ENCODE results near the gene PIP4K2C. TPM values are rescaled to one million over a fixed set of nuclear protein-coding genes. Genes with fewer than 3 reads are reported as not detected.

The PIP4K2C gene
- total RNA-seq, 1 experiment from 2014 or later: 37.1 TPM

GRCh38 chr12:57576613-57577160 is 14.3 kb upstream of the PIP4K2C start:
- Histone ChIP-seq H3K4me1 (ENCODE audit: insufficient read depth, low read length) (no peaks in the 10 kb centered on the region), H4K91ac (ENCODE audit: insufficient read length, low read depth, low read length) (no peak overlapping the region), H3K9ac (ENCODE audit: extremely low read depth, insufficient read length, low read length) (no peak overlapping the region), H3K79me2 (ENCODE audit: insufficient read depth, low read length) (0 out of 2 replicates have a peak, but pooled peaks cover 2% of the 10 kb centered on the region), H3K23me2 (ENCODE audit: insufficient read length, low read depth, low read length, poor library complexity, severe bottlenecking) (no peaks in the 10 kb centered on the region), H4K8ac (replicated peaks; ENCODE audit: insufficient read length, low read depth, low read length) (no peak overlapping the region), H3K56ac (ENCODE audit: insufficient read length, low read depth, low read length) (no peak overlapping the region), H3K27me3 (ENCODE audit: insufficient read depth, low read length) (no peaks in the 10 kb centered on the region), H4K20me1 (ENCODE audit: control insufficient read depth, insufficient read depth, insufficient read length) (no peaks in the 10 kb centered on the region), H3T11ph (ENCODE audit: low read length) (no peak overlapping the region), H3K4me2 (ENCODE audit: insufficient read depth, insufficient read length, low read length) (no peak overlapping the region), H3K4ac (ENCODE audit: low read depth, low read length) (no peak overlapping the region), H3K23ac (ENCODE audit: insufficient read length, low read depth, low read length) (no peak overlapping the region), H4K5ac (ENCODE audit: insufficient read length, low read depth, low read length) (no peak overlapping the region), H2AFZ (ENCODE audit: low read length) (no peak overlapping the region), H3K14ac (ENCODE audit: insufficient read depth, low read length) (no peak overlapping the region), H3K79me1 (ENCODE audit: insufficient read depth, low read depth, low read length, poor library complexity, severe bottlenecking) (no peaks in the 10 kb centered on the region), H3K27ac (ENCODE audit: insufficient read length, low read depth, low read length) (no peak overlapping the region), H2AK5ac (ENCODE audit: insufficient read length, low read length) (no peak overlapping the region), H2BK5ac (ENCODE audit: insufficient read length, low read length) (no peak overlapping the region), H2BK12ac (ENCODE audit: insufficient read length, low read depth, low read length) (no peak overlapping the region), H3K18ac (ENCODE audit: insufficient read length, low read depth, low read length) (no peak overlapping the region), H2BK15ac (ENCODE audit: low read depth, low read length) (no peak overlapping the region), H3K9me3 (ENCODE audit: control insufficient read depth, low read depth, low read length) (no peaks in the 10 kb centered on the region), H2BK120ac (ENCODE audit: low read depth, low read length, poor library complexity, severe bottlenecking) (no peak overlapping the region), H2BK20ac (ENCODE audit: low read depth, low read length, poor library complexity, severe bottlenecking) (no peak overlapping the region)
- peaks cover 50 to 86% (median 75%) of the 10 kb centered on the region in 3 experiments; a peak in 6 of 7 replicates for H3K36me3 Mint-ChIP-seq (ENCODE audit: insufficient read depth in 1 of 3, low read depth in 3 of 3)
- H3K4me3 Mint-ChIP-seq: no peak overlapping the region
- H3K4me1 Mint-ChIP-seq: no peaks in the 10 kb centered on the region
- no CpG with 5 or more reads among the region's 9 CpGs for WGBS (ENCODE audit: extremely low coverage, insufficient read length, low lambda C conversion rate)
- no peak for TF ChIP-seq CTCF (conservative IDR thresholded peaks at IDR 0.05)
- H3K27me3 Mint-ChIP-seq (ENCODE audit: low read depth): no peaks in the 10 kb centered on the region
- H3K27ac Mint-ChIP-seq: no peak overlapping the region
- no peaks in the 10 kb centered on the region for H3K9me3 Mint-ChIP-seq
- DNase-seq: no peak

Measured in H9 (cell line).